Erythroblast (primary cell): ENCODE results near the gene GSTM5.

Experiments used
- GATA1 ChIP-seq: IDR thresholded peaks from 2 replicates; pipeline ENCODE4 v1.6.1; 2011; ENCODE audit warnings: low read depth, mild to moderate bottlenecking, control low read depth, low read length, moderate library complexity
- POLR2A ChIP-seq: IDR thresholded peaks from 2 replicates; pipeline ENCODE4 v1.6.1; 2011; ENCODE audit warnings: mild to moderate bottlenecking, low read length

DNA sequence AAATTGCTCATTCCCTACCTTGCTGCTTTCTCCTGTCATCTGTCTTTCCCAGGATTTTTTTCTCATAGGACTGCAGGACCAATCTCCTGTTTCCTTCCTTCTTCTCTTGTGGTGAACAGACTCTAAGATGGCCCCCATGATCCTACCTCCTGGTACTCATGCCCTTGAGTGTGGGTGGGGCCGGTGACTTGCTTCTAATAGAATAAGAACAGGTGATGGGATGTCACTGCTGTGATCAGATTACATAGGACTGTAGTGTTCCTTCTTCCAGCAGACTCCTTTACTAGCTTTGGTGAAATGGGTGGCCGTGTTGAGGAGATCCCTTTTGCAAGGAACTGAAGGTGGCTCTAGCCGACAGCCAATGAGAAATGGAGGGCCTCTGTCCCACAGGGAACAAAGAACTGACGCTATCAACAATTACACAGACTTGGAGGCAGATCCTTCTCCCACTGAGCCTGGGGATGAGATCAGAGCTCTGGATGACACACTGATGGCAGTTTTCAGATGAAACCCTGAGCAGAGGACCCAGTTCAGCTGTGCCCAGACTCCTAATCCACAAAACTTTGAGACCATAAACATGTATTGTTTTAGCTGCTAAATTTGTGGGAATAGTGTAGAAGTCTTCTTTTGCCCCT, 21.3 kb downstream of the GSTM5 start:
- TF ChIP-seq GATA1 (no peak), POLR2A (no peak)
